SW480 (cell line): Measurements from ENCODE around the gene NEK9.

Experiments
- DNase-seq: peaks from one replicate; pipeline ENCODE4 v3.0.0-alpha.2; 2016; ENCODE audit warnings: low spot score

Gene NEK9

DNA sequence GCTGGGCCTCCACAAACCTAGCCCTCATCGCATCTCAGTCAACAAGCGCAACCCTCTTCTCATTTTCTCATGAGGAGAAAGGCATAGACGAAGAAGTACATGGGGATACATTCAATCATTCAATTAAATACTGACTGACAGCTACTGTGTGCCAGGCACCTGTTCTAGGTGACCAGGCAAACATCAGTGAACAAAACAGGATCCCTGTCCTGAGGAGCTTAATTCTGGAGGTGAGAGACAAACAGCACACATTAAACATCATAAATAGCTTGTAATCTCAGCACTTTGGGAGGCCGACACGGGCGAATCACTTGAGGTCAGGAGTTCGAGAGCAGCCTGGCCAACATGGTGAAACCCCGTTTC, 62.7 kb downstream of the NEK9 start:
- no peak for DNase-seq

DNA sequence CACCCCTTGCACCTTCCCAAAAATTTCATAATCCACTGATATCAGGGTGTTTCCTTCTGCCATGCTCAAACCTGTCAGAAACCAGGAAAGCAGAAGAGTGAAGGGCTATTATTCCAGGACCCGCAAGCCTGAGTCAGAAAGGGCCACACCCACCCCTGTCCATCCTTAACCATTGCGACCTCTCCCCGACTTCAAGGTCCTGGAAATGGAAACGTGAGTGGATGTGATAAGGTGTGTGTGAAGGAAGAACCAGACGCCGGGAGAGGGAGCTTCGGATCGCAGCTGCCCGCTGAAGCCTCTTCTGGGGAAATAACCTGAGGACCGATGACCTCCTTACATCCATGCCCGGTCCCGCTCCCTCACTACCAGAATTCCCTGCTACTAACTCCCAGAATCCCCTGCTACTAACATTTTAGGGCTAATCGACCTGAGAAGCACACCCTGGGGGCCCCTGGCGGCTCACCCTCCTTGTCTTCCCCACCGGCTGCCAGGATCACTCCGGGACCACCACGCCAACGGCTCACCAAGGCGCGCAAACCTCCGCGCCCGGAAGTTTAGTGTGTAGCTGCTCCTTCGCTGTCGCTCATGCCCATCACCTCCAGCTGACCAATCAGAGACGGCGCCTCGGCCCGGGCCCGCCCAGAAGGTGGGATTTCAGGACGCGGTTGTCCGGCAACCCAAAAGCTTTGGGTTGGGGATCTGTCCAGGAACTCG, 63.2 kb downstream of the NEK9 start, which contains the start of gene ACYP1:
Gene ACYP1, minus strand, starts transcription at position 534 of the 714 bp plus-strand sequence. Its CDS starts 471 bp downstream, at position 63.
- peak; percentile 90 for DNase-seq

GRCh38 chr14:75063013-75063412, 63.8 kb downstream of the NEK9 start:
- peak; percentile 16 for DNase-seq

DNA sequence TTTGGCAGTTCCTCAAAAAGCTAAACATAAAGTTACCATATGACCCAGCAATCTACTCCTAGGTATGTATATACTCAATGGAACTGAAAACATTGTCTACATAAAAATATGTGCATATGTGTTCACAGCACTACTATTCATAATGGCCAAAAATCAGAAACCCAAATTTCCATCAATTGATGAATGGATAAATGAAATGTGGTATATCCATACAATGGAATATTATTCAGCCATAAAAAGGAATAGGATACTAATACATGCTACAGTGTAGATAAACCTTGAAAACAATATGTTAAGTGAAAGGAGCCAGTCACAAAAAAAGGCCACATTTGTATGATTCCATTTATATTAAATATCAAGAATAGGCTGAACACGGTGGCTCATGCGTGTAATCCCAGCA, 66.4 kb downstream of the NEK9 start:
- no peak for DNase-seq

- no peak for DNase-seq
These were observed 67.2 kb downstream of the NEK9 start for GRCh38 chr14:75059642-75060041.

- no peak for DNase-seq
These were observed 72.4 kb downstream of the NEK9 start for GRCh38 chr14:75054421-75054820.

GRCh38 chr14:75053396-75054291, 73.2 kb downstream of the NEK9 start:
- no peak for DNase-seq

GRCh38 chr14:75051556-75051899, 75.3 kb downstream of the NEK9 start:
- DNase-seq: no peak

DNA sequence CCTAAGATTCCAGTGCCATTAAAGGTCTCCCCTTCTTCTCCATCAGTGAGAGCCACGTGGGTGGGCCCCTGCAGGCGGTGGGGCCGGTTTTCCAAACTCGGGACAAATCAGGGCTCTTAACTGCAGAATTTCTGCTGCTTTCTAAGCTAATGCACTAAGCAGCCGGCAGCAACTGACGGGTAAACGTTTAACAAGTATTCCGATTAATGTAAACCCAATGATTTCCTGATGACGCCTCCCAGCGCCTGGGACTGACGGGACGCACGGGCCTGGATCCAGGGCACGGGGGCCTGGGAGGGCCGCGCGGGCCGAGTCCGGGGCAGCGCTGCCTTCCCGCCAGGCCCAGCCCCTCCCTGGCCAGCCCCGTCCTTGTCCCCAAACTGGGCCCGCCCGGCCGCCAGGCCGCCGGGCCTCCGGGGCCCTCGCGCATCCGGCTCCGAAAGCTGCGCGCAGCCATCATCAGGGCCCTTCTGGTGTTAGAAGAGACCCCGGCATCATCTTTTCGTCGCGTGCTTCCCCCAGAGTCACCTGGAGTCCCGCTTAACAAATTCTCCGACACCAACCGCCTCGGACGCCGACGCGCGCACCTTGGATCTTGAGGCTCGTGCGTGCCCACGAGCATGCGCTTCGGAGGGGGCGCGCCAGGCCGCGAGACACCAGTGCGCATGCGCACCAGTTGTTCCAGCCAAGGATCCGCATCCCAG, 75.8 kb downstream of the NEK9 start, which contains the start of gene MLH3:
Gene MLH3, minus strand, starts transcription at position 616 of the 704 bp plus-strand sequence. CDS start 1,812 bp downstream, outside the sequence.
- peak; percentile 88 for DNase-seq

- DNase-seq: no peak
These were observed 77.1 kb downstream of the NEK9 start for GRCh38 chr14:75049731-75050201.

GRCh38 chr14:75049136-75049535, 77.7 kb downstream of the NEK9 start:
- no peak for DNase-seq

- no peak for DNase-seq
These were observed 78.7 kb downstream of the NEK9 start for GRCh38 chr14:75048101-75048500.

GRCh38 chr14:75047506-75047905, 79.3 kb downstream of the NEK9 start:
- DNase-seq: no peak

- DNase-seq: no peak
These were observed 79.9 kb downstream of the NEK9 start for GRCh38 chr14:75046899-75047298.

DNA sequence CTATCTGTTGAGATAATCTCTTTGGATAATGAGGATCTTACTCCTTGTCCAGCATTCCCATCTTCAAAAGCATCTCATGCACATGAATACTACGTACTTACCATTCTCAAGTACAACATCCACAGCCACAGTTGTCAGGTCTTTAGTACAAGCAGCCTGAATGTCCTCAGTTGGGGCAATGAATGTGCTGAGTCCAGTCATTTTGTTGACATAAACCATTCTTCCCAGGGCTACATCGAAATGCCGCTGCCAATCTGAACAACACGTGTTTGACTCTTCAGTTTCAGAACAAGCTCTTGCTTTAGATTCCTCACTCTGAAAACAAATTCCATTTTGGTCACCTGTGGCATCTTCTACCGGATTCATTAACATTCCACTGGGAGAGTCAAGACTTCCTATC, 80.6 kb downstream of the NEK9 start:
- DNase-seq: no peak

DNA sequence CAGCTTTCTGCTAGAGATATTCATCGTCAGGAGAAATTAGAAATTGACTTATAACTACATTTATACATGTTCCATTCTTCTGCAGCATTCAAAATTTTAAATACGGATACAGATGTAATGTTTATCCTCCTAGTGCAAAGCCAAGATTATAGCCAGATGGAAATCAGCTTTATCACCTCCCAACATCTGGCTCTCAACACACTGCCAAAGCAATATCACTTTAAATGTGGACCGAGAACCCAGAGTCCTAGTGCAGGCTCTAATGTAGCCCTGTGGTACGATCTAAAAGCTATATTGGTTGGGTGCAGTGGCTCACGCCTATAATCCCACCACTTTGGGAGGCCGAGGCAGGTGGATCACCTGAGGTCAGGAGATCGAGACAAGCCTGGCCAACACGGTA, 82.1 kb downstream of the NEK9 start:
- DNase-seq: no peak

DNA sequence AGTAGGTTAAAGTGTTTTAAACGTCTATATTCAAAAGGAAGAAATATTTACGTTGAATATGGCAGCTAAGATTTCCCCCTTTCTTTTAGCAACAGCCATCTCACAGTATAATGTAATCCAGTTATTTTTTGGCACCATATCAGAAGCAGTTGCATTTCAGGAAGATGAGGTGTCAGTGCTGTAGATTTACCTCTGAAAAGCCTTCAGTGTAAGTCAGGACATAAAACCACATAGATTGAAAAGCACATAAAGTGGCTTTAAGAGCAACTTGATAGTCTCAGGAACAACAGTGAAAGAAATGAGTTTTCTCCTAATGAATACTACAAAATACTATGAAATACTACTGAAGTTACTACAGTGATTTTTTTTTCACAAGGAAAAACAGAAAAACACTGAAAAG, 82.5 kb downstream of the NEK9 start:
- DNase-seq: no peak

DNA sequence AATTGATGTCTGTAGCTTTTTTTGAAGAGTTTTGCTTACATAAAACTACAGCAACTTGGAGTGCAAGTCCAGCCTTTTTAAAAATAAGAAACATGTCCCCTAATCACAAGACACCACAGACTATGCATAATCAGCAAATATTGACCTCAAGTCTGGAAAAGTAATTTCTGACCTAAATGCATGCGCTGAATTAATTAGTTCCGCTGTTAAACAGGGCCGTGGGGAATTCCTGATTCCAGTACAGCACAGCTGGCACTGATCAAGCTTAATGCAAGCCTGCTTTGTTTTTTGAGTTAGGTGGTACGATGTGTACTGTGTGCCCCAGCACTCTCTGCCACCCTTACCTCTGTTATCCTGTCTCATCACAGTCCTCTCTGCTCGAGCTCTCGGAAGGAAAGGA, 84.8 kb downstream of the NEK9 start:
- DNase-seq: peak; percentile 28

DNA sequence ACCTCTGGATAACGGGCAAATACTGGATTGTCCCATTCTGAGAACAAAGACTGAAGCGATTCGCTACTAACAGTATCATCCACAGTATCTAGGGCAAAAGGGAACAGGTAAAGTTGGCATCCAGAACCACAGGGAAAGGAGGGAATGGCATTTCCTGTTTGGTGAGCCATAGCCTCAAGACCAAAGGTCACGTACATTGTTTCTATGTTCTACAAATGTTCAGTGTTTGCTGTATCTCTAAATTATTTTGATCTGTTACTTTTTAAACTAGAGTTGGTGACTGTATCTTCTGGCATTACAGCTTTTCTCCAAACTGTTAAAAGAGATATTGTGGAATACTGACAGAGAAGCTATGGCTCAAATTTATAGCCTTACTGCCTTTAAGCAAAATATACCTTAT, 85.2 kb downstream of the NEK9 start:
- peak; percentile 85 for DNase-seq

DNA sequence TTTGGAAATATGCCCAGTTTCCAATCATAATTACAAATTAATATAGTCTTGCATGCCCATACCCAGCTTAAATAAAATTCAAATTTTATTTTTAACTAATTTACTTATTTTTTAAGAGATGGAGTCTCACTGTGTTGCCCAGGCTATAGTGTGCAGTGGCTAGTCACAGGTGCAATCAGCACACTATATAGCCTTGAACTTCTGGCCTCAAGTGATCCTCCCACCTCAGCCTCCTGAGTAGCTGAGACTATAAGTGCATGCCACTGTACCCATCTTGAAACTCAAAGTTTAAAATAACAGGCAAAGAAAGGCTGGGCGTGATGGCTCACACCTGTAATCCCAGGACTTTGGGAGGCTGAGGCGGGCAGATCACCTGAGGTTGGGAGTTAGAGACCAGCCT, 85.9 kb downstream of the NEK9 start:
- DNase-seq: no peak

GRCh38 chr14:75040507-75040906, 86.3 kb downstream of the NEK9 start:
- DNase-seq: no peak

DNA sequence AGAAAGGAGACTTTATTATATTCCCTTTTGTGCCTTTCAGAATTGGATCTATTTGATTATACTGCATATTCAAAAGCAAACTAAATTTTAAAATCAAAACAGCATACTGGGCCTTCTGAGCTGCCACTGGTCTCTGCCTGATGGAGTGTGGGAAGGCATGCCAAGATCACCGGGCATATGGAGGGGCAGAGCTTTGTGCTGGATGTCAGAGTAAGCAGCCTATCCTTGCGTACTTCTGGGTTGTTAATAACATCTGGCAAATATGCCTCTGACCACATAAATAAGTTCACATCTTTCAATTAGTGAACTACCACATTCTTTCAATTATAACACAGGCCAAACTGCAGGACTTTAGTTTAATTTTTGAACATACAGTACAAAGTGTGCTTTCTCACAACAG, 93.9 kb downstream of the NEK9 start:
- DNase-seq: no peak

DNA sequence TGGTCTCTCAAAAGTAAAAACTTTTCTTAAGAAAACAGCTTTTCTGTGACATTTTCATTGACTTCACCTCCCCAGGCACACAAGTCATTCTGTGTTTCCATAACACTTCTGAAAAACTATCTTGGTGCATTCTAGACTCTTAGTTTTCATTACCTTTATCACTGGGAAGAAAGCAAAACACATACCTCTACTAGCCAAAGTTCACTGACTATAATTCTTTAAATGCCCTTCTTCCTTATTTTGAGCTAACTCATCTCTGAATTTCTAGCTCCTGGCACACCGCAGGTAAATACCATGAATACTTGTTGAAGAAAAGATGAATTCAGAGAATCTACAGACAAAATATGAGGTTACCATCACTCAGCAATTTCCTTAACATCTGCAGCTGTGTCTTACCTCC, 96.7 kb downstream of the NEK9 start:
- DNase-seq: no peak
